ENCODE measurements around the gene CEP43.

- TF ChIP-seq POLR2A (IDR thresholded peaks at IDR 0.05), result no peak
- TF ChIP-seq CTCF (IDR thresholded peaks at IDR 0.05), result no peak
These were observed 1.8 kb upstream of the CEP43 start for GRCh38 chr6:166997348-166997747.
